ENCODE data around the gene HTRA1. TPM values are rescaled to one million over a fixed set of nuclear protein-coding genes. Genes with fewer than 3 reads are reported as not detected.

Gene HTRA1
- total and polyA plus RNA-seq, 8 donors: 26.3 to 81.2 (median 55.3) TPM

DNA sequence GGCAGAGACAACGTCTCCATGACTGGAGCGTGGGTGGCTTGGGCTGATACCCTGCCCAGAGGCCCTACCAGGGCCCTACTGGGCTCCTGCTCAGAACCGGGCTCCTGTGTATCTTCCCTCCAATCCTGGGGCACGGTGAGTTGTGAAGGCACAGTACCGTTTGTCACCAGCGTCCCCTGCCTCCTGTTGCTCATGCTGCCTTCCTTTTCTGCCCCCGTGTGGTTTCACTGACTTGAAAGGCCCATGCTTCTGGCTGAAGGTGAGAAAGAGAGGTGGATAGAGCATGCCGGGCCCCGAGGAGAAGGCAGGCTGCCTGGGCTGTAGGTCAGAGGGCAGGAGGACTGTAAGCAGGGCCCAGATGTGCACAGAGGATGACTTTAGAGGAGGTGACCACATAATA lies 90.1 kb downstream of the HTRA1 start:
- H3K4me3 ChIP-seq: no peak overlapping the region
- 55 to 67% (median 61%) methylated on average over 7 to 9 of the region's 9 CpGs for WGBS, 5 donors
- no peaks in the 10 kb centered on the region for H3K36me3 ChIP-seq
- DNase-seq: peak in 1 of 2 donors; percentile 45
- TF ChIP-seq POLR2A (IDR thresholded peaks at IDR 0.05) (no peak), POLR2AphosphoS5 (IDR thresholded peaks at IDR 0.05) (no peak), EP300 (IDR thresholded peaks at IDR 0.05) (no peak)
- TF ChIP-seq, protein P1, sequence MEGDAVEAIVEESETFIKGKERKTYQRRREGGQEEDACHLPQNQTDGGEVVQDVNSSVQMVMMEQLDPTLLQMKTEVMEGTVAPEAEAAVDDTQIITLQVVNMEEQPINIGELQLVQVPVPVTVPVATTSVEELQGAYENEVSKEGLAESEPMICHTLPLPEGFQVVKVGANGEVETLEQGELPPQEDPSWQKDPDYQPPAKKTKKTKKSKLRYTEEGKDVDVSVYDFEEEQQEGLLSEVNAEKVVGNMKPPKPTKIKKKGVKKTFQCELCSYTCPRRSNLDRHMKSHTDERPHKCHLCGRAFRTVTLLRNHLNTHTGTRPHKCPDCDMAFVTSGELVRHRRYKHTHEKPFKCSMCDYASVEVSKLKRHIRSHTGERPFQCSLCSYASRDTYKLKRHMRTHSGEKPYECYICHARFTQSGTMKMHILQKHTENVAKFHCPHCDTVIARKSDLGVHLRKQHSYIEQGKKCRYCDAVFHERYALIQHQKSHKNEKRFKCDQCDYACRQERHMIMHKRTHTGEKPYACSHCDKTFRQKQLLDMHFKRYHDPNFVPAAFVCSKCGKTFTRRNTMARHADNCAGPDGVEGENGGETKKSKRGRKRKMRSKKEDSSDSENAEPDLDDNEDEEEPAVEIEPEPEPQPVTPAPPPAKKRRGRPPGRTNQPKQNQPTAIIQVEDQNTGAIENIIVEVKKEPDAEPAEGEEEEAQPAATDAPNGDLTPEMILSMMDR (IDR thresholded peaks at IDR 0.05): no peak
- H3K27ac ChIP-seq: no peak overlapping the region
- intact Hi-C loops (cut with DNase I; ENCODE audit: low total_unique reads): no loop called here
- H3K4me1 ChIP-seq: peaks cover 0 to 21% (median 6%) of the 10 kb centered on the region in 4 donors
- H3K9me3 ChIP-seq: no peaks in the 10 kb centered on the region
- H3K27me3 ChIP-seq: peaks cover 0 to 13% (median 0%) of the 10 kb centered on the region in 3 donors

GRCh38 chr10:122553341-122553740 lies 92.0 kb downstream of the HTRA1 start:
- no peak overlapping the region for H3K4me3 ChIP-seq
- H3K36me3 ChIP-seq: no peaks in the 10 kb centered on the region
- H3K27me3 ChIP-seq: peaks cover 0 to 32% (median 0%) of the 10 kb centered on the region in 3 donors
- H3K27ac ChIP-seq: no peak overlapping the region
- no peak for TF ChIP-seq POLR2AphosphoS5 (IDR thresholded peaks at IDR 0.05)
- no peak for TF ChIP-seq EP300 (IDR thresholded peaks at IDR 0.05)
- TF ChIP-seq POLR2A (IDR thresholded peaks at IDR 0.05): no peak
- TF ChIP-seq, protein P1 (IDR thresholded peaks at IDR 0.05): no peak
- 88 to 92% (median 90%) methylated on average over 6 of the region's 6 CpGs for WGBS, 5 donors
- peaks cover 0 to 26% (median 6%) of the 10 kb centered on the region in 4 donors for H3K4me1 ChIP-seq
- intact Hi-C loops (cut with DNase I; ENCODE audit: low total_unique reads): no loop called here
- DNase-seq: no peak
- no peaks in the 10 kb centered on the region for H3K9me3 ChIP-seq

DNA sequence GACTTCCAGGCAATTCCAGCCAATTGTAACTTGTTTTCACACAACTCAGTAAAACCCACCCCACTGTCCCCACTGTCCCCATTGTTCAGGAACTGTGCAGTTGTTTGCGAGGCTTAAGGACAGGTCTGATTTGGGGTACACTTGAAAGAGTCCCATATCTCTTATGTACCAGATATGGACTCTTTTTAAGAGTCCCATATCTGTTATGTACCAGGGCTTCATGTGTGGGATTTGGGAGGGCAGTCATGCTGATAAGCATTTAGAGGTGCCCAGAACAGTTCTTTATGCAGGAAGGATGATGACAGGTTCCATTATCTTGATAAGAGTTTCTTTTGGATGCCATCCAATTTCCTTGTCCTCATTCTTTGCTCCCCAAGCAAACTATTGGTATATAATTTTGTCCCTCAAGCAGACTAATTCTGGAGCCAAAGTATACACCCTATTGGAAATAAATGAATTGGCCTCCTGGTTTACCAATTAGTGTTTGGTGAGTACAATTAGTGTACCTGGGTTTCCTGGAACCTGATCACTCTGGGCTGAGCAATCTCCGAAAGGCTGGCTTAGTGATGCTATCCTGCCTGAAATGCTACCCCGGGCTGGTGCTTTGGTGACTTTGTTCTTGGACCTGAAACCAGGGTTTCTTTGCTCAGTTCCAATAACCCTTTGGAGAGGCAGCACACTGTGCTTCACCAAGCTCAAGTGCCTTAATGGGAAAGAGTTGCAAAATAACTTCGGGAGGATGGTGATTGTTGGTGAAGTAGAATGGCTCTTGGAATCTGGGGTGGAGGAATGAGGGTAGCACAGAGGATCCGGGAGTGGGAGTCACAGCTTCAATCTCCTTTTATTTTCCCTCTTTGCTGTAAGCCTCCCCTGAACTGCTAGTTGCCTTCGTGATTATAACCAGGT lies 93.0 kb downstream of the HTRA1 start:
- Histone ChIP-seq H3K27me3 (peaks cover 0 to 35% (median 0%) of the 10 kb centered on the region in 3 donors), H3K4me1 (peaks cover 0 to 22% (median 1%) of the 10 kb centered on the region in 4 donors), H3K27ac (no peak overlapping the region), H3K4me3 (no peak overlapping the region), H3K9me3 (no peaks in the 10 kb centered on the region), H3K36me3 (no peaks in the 10 kb centered on the region)
- no peak for DNase-seq
- intact Hi-C loops (cut with DNase I; ENCODE audit: low total_unique reads): no loop called here
- TF ChIP-seq, protein P1 (IDR thresholded peaks at IDR 0.05): no peak
- TF ChIP-seq POLR2A (IDR thresholded peaks at IDR 0.05): no peak
- no peak for TF ChIP-seq POLR2AphosphoS5 (IDR thresholded peaks at IDR 0.05)
- no peak for TF ChIP-seq EP300 (IDR thresholded peaks at IDR 0.05)
- WGBS, 5 donors: 81 to 92% (median 87%) methylated on average over 6 of the region's 6 CpGs

- intact Hi-C loops (cut with DNase I; ENCODE audit: low total_unique reads): no loop called here
- no peaks in the 10 kb centered on the region for H3K9me3 ChIP-seq
- DNase-seq: no peak
- H3K4me3 ChIP-seq: no peak overlapping the region
- H3K36me3 ChIP-seq: no peaks in the 10 kb centered on the region
- 85 to 94% (median 92%) methylated on average over 3 of the region's 3 CpGs for WGBS, 5 donors
- peaks cover 0 to 44% (median 0%) of the 10 kb centered on the region in 3 donors for H3K27me3 ChIP-seq
- TF ChIP-seq EP300 (IDR thresholded peaks at IDR 0.05) (no peak), POLR2AphosphoS5 (IDR thresholded peaks at IDR 0.05) (no peak), POLR2A (IDR thresholded peaks at IDR 0.05) (no peak)
- TF ChIP-seq, protein P1 (IDR thresholded peaks at IDR 0.05): no peak
- peaks cover 0 to 11% (median 0%) of the 10 kb centered on the region in 4 donors for H3K4me1 ChIP-seq
- no peak overlapping the region for H3K27ac ChIP-seq
These were observed 94.1 kb downstream of the HTRA1 start for GRCh38 chr10:122555442-122555841.

Measured in stomach (tissue), 9 donors.